ENCODE results near the gene KCNJ4. TPM values are rescaled to one million over a fixed set of nuclear protein-coding genes. Genes with fewer than 3 reads are reported as not detected.

Gene KCNJ4
- total RNA-seq, 3 donors from 2014 or later = not detected

- intact Hi-C loops (cut with DNase I, micrococcal nuclease) = no loop called here
- Histone ChIP-seq H3K4me1 (ENCODE audit: low read depth) (no peaks in the 10 kb centered on the region), H3K36me3 (ENCODE audit: low read depth) (no peaks in the 10 kb centered on the region), H3K4me3 (no peak overlapping the region), H3K9me3 (no peaks in the 10 kb centered on the region)
- TF ChIP-seq CTCF (IDR thresholded peaks at IDR 0.05) = no peak
- DNase-seq = no peak
- ATAC-seq = no peak
Observed at GRCh38 chr22:38442967-38443627, 11.9 kb downstream of the KCNJ4 start.

GRCh38 chr22:38441620-38442287 is 13.2 kb downstream of the KCNJ4 start:
- Histone ChIP-seq H3K4me3 (no peak overlapping the region), H3K4me1 (ENCODE audit: low read depth) (no peaks in the 10 kb centered on the region), H3K9me3 (no peaks in the 10 kb centered on the region), H3K36me3 (ENCODE audit: low read depth) (no peaks in the 10 kb centered on the region)
- intact Hi-C loops (cut with DNase I, micrococcal nuclease) = no loop called here
- ATAC-seq (no peak), DNase-seq (no peak)
- TF ChIP-seq CTCF (IDR thresholded peaks at IDR 0.05) = no peak

GRCh38 chr22:38440747-38441350 is 14.2 kb downstream of the KCNJ4 start:
- no peaks in the 10 kb centered on the region for H3K4me1 ChIP-seq (ENCODE audit: low read depth)
- no peak for DNase-seq
- TF ChIP-seq CTCF (IDR thresholded peaks at IDR 0.05) = no peak
- no peaks in the 10 kb centered on the region for H3K36me3 ChIP-seq (ENCODE audit: low read depth)
- no peaks in the 10 kb centered on the region for H3K9me3 ChIP-seq
- H3K4me3 ChIP-seq = no peak overlapping the region
- intact Hi-C loops (cut with DNase I, micrococcal nuclease) = no loop called here
- ATAC-seq = no peak

GRCh38 chr22:38437416-38437815 is 17.6 kb downstream of the KCNJ4 start:
- H3K4me3 ChIP-seq = no peak overlapping the region
- no peak for DNase-seq
- no peak for TF ChIP-seq CTCF (IDR thresholded peaks at IDR 0.05)
- no peak for ATAC-seq
- no peaks in the 10 kb centered on the region for H3K36me3 ChIP-seq (ENCODE audit: low read depth)
- no peaks in the 10 kb centered on the region for H3K9me3 ChIP-seq
- H3K4me1 ChIP-seq (ENCODE audit: low read depth) = no peaks in the 10 kb centered on the region
- intact Hi-C loops (cut with DNase I, micrococcal nuclease) = no loop called here

GRCh38 chr22:38436629-38437395 is 18.2 kb downstream of the KCNJ4 start:
- Histone ChIP-seq H3K9me3 (no peaks in the 10 kb centered on the region), H3K36me3 (ENCODE audit: low read depth) (no peaks in the 10 kb centered on the region), H3K4me1 (ENCODE audit: low read depth) (no peaks in the 10 kb centered on the region), H3K4me3 (no peak overlapping the region)
- no peak for TF ChIP-seq CTCF (IDR thresholded peaks at IDR 0.05)
- DNase-seq = no peak
- intact Hi-C loops (cut with DNase I, micrococcal nuclease) = no loop called here
- ATAC-seq = no peak

Data from mucosa of descending colon (tissue), 3 donors.